Mesenchymal stem cell (in vitro differentiated cells and primary cell): ENCODE data around the gene CRKL.
A peak's percentile ranks its signal among the peaks of the same experiment; 100 is the strongest.

Source experiments
- DNase-seq: peaks from one replicate; pipeline ENCODE4 v3.0.0-alpha.2; 2013
- H2AFZ ChIP-seq: one replicate; pipeline ENCODE4 v1.6.1; 2013; ENCODE audit warnings: low read depth, mild to moderate bottlenecking, control low read depth, inconsistent platforms, low read length, moderate library complexity
- H2AK5ac ChIP-seq: 2 replicates; pipeline ENCODE4 v1.6.1; 2013; ENCODE audit warnings: low read length, moderate library complexity, mild to moderate bottlenecking, inconsistent platforms; ENCODE audit not compliant: severe bottlenecking
- H2BK120ac ChIP-seq: one replicate; pipeline ENCODE4 v1.6.1; 2013; ENCODE audit warnings: low read depth, mild to moderate bottlenecking, inconsistent platforms, low read length, moderate library complexity
- H2BK12ac ChIP-seq, 2 experiments: one replicate each; pipeline ENCODE4 v1.6.1; 2013; ENCODE audit warnings: inconsistent platforms in 2 of 2, low read length in 2 of 2, mild to moderate bottlenecking in 2 of 2, moderate library complexity in 2 of 2, control low read depth in 1 of 2
- H2BK15ac ChIP-seq: one replicate; pipeline ENCODE4 v1.6.1; 2013; ENCODE audit warnings: mild to moderate bottlenecking, low read depth, inconsistent platforms; ENCODE audit not compliant: poor library complexity, severe bottlenecking
- H2BK5ac ChIP-seq: 2 replicates; pipeline ENCODE4 v1.6.1; 2013; ENCODE audit warnings: low read depth, mild to moderate bottlenecking, low read length, control low read depth, inconsistent platforms; ENCODE audit not compliant: poor library complexity, severe bottlenecking
- H3K14ac ChIP-seq, 2 experiments: one replicate each; pipeline ENCODE4 v1.6.1; 2013; ENCODE audit warnings: inconsistent platforms in 2 of 2, low read length in 2 of 2, control low read depth in 1 of 2, mild to moderate bottlenecking in 1 of 2, moderate library complexity in 1 of 2
- H3K18ac ChIP-seq, 2 experiments: one replicate each; pipeline ENCODE4 v1.6.1; 2013; ENCODE audit warnings: inconsistent platforms in 2 of 2, low read length in 2 of 2, control low read depth in 1 of 2, low read depth in 1 of 2, mild to moderate bottlenecking in 1 of 2
- H3K23ac ChIP-seq, 2 experiments: one replicate each; pipeline ENCODE4 v1.6.1; 2013; ENCODE audit warnings: inconsistent platforms in 2 of 2, low read length in 2 of 2, mild to moderate bottlenecking in 2 of 2, moderate library complexity in 2 of 2, control low read depth in 1 of 2
- H3K27ac ChIP-seq: 2 replicates; pipeline ENCODE4 v1.5.1; 2013; ENCODE audit warnings: mild to moderate bottlenecking, moderate library complexity, low read length, control low read depth, inconsistent platforms; ENCODE audit not compliant: poor library complexity, severe bottlenecking
- H3K27me3 ChIP-seq, 2 experiments: 2 replicates each; pipeline versions ENCODE4 v1.6.1 to v1.7.0; 2013; ENCODE audit warnings: low read length in 2 of 2, mild to moderate bottlenecking in 2 of 2, moderate library complexity in 2 of 2, control low read depth in 1 of 2, inconsistent platforms in 1 of 2; ENCODE audit not compliant: control insufficient read depth in 1 of 2, insufficient read depth in 1 of 2
- H3K36me3 ChIP-seq, 2 experiments: 2 replicates each; pipeline versions ENCODE4 v1.6.1 to v1.7.0; 2013; ENCODE audit warnings: low read length in 2 of 2, control low read depth in 1 of 2, inconsistent platforms in 1 of 2, low read depth in 1 of 2, mild to moderate bottlenecking in 1 of 2; ENCODE audit not compliant: insufficient read depth in 2 of 2, control insufficient read depth in 1 of 2
- H3K4ac ChIP-seq, 2 experiments: one replicate each; pipeline ENCODE4 v1.6.1; 2013; ENCODE audit warnings: inconsistent platforms in 2 of 2, low read length in 2 of 2, mild to moderate bottlenecking in 2 of 2, moderate library complexity in 2 of 2, control low read depth in 1 of 2, low read depth in 1 of 2
- H3K4me1 ChIP-seq: 2 replicates; pipeline ENCODE4 v1.6.1; 2013; ENCODE audit warnings: low read depth, low read length, control low read depth; ENCODE audit not compliant: control insufficient read depth, insufficient read depth
- H3K4me2 ChIP-seq: 2 replicates; pipeline ENCODE4 v1.6.1; 2013; ENCODE audit warnings: low read length, mild to moderate bottlenecking, inconsistent platforms; ENCODE audit not compliant: poor library complexity, severe bottlenecking
- H3K4me3 ChIP-seq, 2 experiments: 2 replicates each; pipeline versions ENCODE4 v1.5.1 to v1.7.0; 2013; ENCODE audit warnings: low read length in 2 of 2, mild to moderate bottlenecking in 2 of 2, control low read depth in 1 of 2, low read depth in 1 of 2; ENCODE audit not compliant: insufficient read depth in 1 of 2
- H3K79me1 ChIP-seq: replicated peaks from 2 replicates; pipeline ENCODE4 v1.6.1; 2013; ENCODE audit warnings: mild to moderate bottlenecking, control low read depth, low read length, inconsistent platforms; ENCODE audit not compliant: poor library complexity, severe bottlenecking
- H3K9ac ChIP-seq: 2 replicates; pipeline ENCODE4 v1.7.0; 2013; ENCODE audit warnings: mild to moderate bottlenecking, low read length, moderate library complexity
- H3K9me3 ChIP-seq: 2 replicates; pipeline ENCODE4 v1.7.0; 2013; ENCODE audit warnings: mild to moderate bottlenecking, low read length; ENCODE audit not compliant: control insufficient read depth
- H4K8ac ChIP-seq: one replicate; pipeline ENCODE4 v1.6.1; 2013; ENCODE audit warnings: inconsistent platforms, mild to moderate bottlenecking, low read length, moderate library complexity
- H4K91ac ChIP-seq: one replicate; pipeline ENCODE4 v1.6.1; 2013; ENCODE audit warnings: mild to moderate bottlenecking, low read length, inconsistent platforms
- WGBS: methylation state at CpG from one replicate; pipeline ENCODE4 v1.1.7; 2013; ENCODE audit warnings: mixed read lengths; 5-methylcytosine and 5-hydroxymethylcytosine counted together

Gene CRKL

GRCh38 chr22:20993304-20994127, 76.3 kb downstream of the CRKL start:
- Histone ChIP-seq H3K14ac (no peak overlapping the region), H3K4me3 (no peak overlapping the region), H2AK5ac (no peak overlapping the region), H2BK12ac (no peak overlapping the region), H3K9ac (no peak overlapping the region), H3K4me1 (peaks cover 7% of the 10 kb centered on the region), H4K8ac (no peak overlapping the region), H2AFZ (no peak overlapping the region), H3K23ac (no peak overlapping the region), H2BK5ac (no peak overlapping the region), H3K18ac (no peak overlapping the region), H3K27me3 (no peaks in the 10 kb centered on the region), H4K91ac (no peak overlapping the region), H3K4ac (no peak overlapping the region), H3K27ac (no peak overlapping the region), H3K79me1 (peaks cover 23% of the 10 kb centered on the region), H3K4me2 (no peak overlapping the region), H2BK120ac (no peak overlapping the region), H3K9me3 (no peaks in the 10 kb centered on the region), H2BK15ac (no peak overlapping the region), H3K36me3 (peaks cover 75 to 96% of the 10 kb centered on the region in 2 experiments)
- DNase-seq, result no peak
- 96% methylated on average over 29 of the region's 29 CpGs for WGBS

GRCh38 chr22:20994128-20994901, 77.1 kb downstream of the CRKL start:
- H3K27ac ChIP-seq, result no peak overlapping the region
- peaks cover 9% of the 10 kb centered on the region for H3K4me1 ChIP-seq
- no peak overlapping the region for H2AFZ ChIP-seq
- H3K27me3 ChIP-seq, result no peaks in the 10 kb centered on the region
- no peaks in the 10 kb centered on the region for H3K9me3 ChIP-seq
- no peak overlapping the region for H4K91ac ChIP-seq
- no peak overlapping the region for H2BK120ac ChIP-seq
- peak overlapping the region in 1 of 2 experiments; percentile 19 for H3K4me3 ChIP-seq
- H3K79me1 ChIP-seq, result peaks cover 21% of the 10 kb centered on the region
- no peak overlapping the region for H3K23ac ChIP-seq
- WGBS, result 94% methylated on average over 22 of the region's 30 CpGs
- no peak overlapping the region for H4K8ac ChIP-seq
- no peak overlapping the region for H3K4ac ChIP-seq
- H3K18ac ChIP-seq, result no peak overlapping the region
- no peak overlapping the region for H3K9ac ChIP-seq
- H2AK5ac ChIP-seq, result no peak overlapping the region
- DNase-seq, result no peak
- no peak overlapping the region for H2BK12ac ChIP-seq
- no peak overlapping the region for H3K4me2 ChIP-seq
- no peak overlapping the region for H2BK15ac ChIP-seq
- no peak overlapping the region for H3K14ac ChIP-seq
- H2BK5ac ChIP-seq, result no peak overlapping the region
- H3K36me3 ChIP-seq, result peaks cover 79 to 96% of the 10 kb centered on the region in 2 experiments

GRCh38 chr22:20994902-20995241, 77.7 kb downstream of the CRKL start:
- Histone ChIP-seq H2AK5ac (no peak overlapping the region), H2BK15ac (no peak overlapping the region), H3K4me2 (no peak overlapping the region), H3K4me1 (peaks cover 9% of the 10 kb centered on the region), H4K91ac (no peak overlapping the region), H3K4ac (no peak overlapping the region), H3K27me3 (no peaks in the 10 kb centered on the region), H3K14ac (no peak overlapping the region), H3K79me1 (peaks cover 25% of the 10 kb centered on the region), H3K9me3 (no peaks in the 10 kb centered on the region), H2BK12ac (no peak overlapping the region), H3K36me3 (peaks cover 85 to 98% of the 10 kb centered on the region in 2 experiments), H2BK120ac (no peak overlapping the region), H3K27ac (no peak overlapping the region), H3K4me3 (peak overlapping the region in 1 of 2 experiments; percentile 19), H3K9ac (no peak overlapping the region), H4K8ac (no peak overlapping the region), H3K23ac (no peak overlapping the region), H2BK5ac (no peak overlapping the region), H3K18ac (no peak overlapping the region), H2AFZ (no peak overlapping the region)
- no peak for DNase-seq
- 98% methylated on average over 10 of the region's 10 CpGs for WGBS

- Histone ChIP-seq H4K8ac (no peak overlapping the region), H3K27ac (no peak overlapping the region), H3K4me3 (no peak overlapping the region), H2AFZ (no peak overlapping the region), H4K91ac (no peak overlapping the region), H3K14ac (no peak overlapping the region), H3K4me2 (no peak overlapping the region), H3K18ac (no peak overlapping the region), H3K36me3 (peaks cover 86 to 100% of the 10 kb centered on the region in 2 experiments), H3K9me3 (no peaks in the 10 kb centered on the region), H2BK12ac (no peak overlapping the region), H3K23ac (no peak overlapping the region), H3K9ac (no peak overlapping the region), H3K79me1 (peaks cover 29% of the 10 kb centered on the region), H3K4me1 (peaks cover 15% of the 10 kb centered on the region), H2BK15ac (no peak overlapping the region), H2BK5ac (no peak overlapping the region), H3K27me3 (no peaks in the 10 kb centered on the region), H3K4ac (no peak overlapping the region), H2BK120ac (no peak overlapping the region), H2AK5ac (no peak overlapping the region)
- no peak for DNase-seq
- 92% methylated on average over 23 of the region's 23 CpGs for WGBS
Measured at GRCh38 chr22:20995329-20996030, 78.3 kb downstream of the CRKL start.
